ENCODE measurements around the gene FZD1.
"Not testable (repeated sequence)": the region's sequence is repeated elsewhere in the genome, so short reads cannot be mapped to it uniquely, and the experiment has no call there.

Gene FZD1

GRCh38 chr7:91299952-91300775 is 35.9 kb downstream of the FZD1 start:
- DNase-seq: no peak

DNA sequence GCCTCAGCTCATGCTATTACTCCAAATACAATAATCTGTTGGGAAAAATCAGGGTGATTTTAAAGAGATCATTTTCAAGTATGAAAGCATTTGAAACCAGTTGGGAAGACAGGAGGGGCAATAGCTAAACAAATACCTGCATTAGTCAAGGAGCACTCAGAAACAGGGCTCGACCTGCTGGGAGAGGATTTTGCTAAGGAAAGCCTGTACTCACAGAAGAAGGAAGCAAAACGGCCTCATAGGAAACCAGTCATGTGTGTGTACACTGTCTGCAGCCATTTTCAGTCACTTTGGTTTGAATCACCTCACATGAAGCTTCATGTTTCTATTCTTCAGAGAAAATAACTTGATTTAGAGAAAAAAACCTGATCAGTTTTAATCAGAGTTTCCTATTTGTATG is 38.6 kb downstream of the FZD1 start:
- DNase-seq: no peak

DNA sequence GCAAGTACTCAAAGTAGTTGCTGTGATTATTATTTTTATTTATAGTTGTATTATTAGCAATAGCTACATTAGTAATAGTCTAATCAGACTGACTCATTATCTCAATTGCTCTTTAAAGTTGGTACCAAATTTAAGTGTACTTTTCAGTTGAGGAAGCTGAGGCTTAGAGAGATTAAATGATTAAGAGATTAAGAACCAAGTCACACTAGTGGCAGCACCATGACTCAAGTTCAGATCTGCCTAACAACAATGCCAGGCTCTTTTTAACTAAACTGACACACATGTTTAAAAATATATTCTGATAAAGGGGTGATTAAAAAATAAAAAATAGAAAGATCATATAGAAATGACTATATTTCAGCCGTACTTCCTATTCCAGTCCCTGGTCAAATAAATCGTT is 42.0 kb downstream of the FZD1 start:
- DNase-seq: no peak

DNA sequence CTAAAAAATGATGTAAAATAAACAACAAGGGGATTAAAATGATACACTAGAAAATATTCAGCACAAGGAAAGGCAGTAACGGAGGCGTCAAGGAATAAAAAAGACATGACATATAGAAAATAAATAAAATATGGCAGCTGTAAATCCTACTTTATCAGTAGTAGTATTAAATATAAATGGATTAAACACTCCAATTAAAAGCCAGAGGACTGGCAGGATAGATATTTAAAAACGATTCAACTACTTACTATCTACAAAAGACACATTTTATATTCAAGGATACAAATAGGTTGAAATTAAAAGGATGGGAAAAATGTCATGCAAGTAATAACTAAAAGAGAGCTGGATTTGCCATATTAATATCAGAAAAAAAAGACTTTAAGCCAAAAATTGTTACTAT is 43.2 kb downstream of the FZD1 start:
- no peak for DNase-seq

- not testable (repeated sequence) for DNase-seq
Observed at GRCh38 chr7:91308191-91308590, 44.0 kb downstream of the FZD1 start.

- DNase-seq: no peak
Observed at GRCh38 chr7:91310830-91311460, 46.7 kb downstream of the FZD1 start.

DNA sequence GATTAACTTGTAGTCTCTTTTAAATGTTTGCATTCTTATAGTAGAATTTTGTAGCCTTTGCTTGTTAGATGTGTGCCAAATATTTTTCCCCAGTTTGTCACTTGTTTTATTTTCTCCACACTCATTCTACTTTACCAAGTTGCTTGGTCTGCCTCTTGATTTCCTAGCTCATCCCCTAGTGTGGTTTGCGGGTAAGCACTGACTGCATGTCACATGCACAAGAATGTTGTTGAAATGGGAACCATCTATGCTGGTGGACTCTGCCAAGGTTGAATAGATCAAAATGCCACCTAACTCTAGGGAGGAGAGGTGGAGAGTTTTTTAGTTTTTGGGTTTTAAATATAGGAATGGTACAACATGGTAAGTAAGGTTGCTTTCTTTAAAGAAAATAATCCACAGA is 47.6 kb downstream of the FZD1 start:
- no peak for DNase-seq

DNA sequence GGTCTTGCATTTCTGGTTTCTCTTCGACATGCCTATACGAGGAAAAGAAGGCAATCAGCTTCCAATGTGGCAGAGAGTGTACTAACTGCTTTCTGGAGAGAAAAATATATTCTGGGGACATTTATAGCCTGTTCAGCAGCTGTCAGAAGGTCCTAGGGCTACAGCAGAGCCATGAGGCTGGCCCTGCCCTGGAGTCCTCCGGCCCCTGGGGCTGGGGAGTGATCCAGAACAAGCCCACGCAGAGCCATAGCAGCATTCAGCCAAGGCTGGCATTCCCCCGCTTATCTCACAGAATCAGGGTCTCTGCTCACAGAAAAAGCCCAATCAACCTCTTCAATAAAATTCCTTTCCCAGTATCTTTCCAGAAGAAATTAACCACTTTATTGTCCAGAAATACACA is 48.9 kb downstream of the FZD1 start:
- no peak for DNase-seq

DNA sequence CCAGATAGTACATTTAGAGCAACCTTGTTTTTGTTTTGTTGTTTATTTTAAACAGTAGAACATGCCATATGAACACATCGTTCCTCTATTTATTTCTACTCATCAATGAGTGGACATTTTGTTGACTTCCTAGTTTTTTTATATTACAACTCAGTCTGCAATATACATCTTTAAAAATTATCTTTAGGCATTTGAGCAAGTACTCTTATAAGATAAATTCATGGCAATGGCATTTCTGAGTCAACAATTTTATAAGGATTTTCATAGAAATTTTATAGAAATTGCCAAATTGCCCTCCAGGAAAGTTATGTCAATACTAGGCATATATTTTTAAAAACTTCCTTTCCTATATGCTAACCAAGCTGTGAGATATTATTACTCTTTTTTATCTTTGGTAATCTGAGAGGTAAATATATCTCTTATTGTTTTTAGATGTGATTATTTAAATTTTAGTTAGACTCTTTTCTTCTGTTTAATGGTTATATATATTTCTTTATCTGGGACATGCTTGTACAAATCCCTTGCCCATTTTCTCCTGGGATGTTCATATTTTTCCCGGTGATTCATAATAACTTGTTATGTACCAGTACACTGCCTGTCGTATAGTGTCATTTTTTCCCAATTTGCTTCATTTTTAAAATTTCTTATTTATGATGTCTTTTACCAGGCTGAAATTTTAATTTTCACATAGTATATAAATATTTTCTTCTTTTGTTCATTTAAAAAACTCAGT is 50.5 kb downstream of the FZD1 start:
- no peak for DNase-seq

DNA sequence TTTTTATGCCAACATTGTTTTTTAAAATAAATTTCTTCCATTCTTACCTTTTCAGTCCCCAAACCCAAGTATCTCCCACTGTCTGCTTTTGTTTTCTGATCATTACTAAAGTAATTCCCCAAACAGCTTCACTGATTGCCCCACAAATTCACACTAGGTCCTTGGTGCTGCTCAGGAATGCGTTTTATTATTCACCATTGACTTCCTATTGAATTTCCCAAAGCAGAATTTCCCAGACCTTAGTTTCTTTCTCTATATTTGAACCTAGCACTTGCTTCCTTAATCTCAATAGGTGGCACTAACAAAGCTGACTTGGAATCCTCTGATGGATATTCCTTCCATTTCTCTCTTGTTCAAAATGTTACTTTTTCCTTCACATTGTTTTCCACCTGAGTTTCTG is 52.2 kb downstream of the FZD1 start:
- no peak for DNase-seq

- DNase-seq: no peak
Observed at GRCh38 chr7:91319351-91319750, 55.1 kb downstream of the FZD1 start.

GRCh38 chr7:91320366-91321078 is 56.3 kb downstream of the FZD1 start:
- no peak for DNase-seq
